Transverse colon (tissue), 4 donors: ENCODE measurements around the gene EDN2.

Source experiments
- EP300 ChIP-seq: sonication (generic); formaldehyde crosslinking; IDR thresholded peaks from one replicate; pipeline ENCODE4 v1.6.1; 2017; ENCODE audit warnings: antibody characterized with exemption, low read depth
- POLR2AphosphoS5 ChIP-seq, 3 donors: sonication (generic); formaldehyde crosslinking; IDR thresholded peaks; one replicate each; pipeline ENCODE4 v1.6.1; 2016; ENCODE audit warnings: antibody characterized with exemption in 3 of 3
- TF ChIP-seq, protein P1 (sequence below), 5 experiments: fragments of 200-600 bp in 3 of 5; fragments of 450-650 bp in 2 of 5; sonication (generic) in 3 of 5; IDR thresholded peaks; 1 replicate in 2 of 5; 2 replicates in 3 of 5; pipeline ENCODE4 v1.5.1; 2016 to 2017; ENCODE audit warnings: antibody characterized with exemption in 5 of 5, inconsistent platforms in 3 of 5, mild to moderate bottlenecking in 2 of 5, moderate library complexity in 1 of 5

DNA sequence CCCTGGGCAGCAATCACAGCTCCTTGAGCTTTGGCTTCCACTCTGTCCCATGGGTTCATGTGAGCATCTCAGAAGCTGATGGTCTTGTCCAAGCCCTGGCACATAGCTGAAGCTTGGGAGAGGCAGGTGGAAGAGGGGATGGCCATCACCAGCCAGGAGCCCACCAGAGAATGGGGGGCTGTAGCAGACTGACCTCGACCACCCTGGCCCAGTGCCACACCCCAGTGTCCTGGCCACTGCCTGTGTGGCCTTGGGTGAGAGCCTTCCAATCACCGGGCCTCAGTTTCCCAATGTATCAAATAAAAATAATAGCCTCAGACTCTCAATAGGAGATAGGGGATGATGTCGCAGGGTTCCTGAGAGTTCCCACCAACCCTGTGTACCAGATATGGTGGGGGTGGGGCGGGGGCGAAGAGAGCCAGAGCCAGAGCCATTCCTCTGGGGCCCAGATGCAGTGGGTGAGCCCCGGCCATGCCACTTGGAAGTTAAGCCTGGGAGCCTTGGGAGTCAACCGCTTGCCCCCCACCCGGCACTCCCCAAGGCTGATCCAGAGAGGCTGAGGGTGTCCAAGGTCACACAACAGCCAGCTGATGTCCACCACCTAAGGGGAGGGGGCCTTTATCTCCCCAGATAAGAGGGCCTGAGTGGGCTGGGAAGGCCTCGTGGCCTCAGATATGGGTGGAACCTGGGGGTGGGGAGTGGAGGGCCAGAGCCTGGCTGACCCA lies 9.3 kb upstream of the EDN2 start:
- TF ChIP-seq, protein P1, sequence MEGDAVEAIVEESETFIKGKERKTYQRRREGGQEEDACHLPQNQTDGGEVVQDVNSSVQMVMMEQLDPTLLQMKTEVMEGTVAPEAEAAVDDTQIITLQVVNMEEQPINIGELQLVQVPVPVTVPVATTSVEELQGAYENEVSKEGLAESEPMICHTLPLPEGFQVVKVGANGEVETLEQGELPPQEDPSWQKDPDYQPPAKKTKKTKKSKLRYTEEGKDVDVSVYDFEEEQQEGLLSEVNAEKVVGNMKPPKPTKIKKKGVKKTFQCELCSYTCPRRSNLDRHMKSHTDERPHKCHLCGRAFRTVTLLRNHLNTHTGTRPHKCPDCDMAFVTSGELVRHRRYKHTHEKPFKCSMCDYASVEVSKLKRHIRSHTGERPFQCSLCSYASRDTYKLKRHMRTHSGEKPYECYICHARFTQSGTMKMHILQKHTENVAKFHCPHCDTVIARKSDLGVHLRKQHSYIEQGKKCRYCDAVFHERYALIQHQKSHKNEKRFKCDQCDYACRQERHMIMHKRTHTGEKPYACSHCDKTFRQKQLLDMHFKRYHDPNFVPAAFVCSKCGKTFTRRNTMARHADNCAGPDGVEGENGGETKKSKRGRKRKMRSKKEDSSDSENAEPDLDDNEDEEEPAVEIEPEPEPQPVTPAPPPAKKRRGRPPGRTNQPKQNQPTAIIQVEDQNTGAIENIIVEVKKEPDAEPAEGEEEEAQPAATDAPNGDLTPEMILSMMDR (IDR thresholded peaks at IDR 0.05) = no peak
- no peak for TF ChIP-seq EP300
- TF ChIP-seq POLR2AphosphoS5 (IDR thresholded peaks at IDR 0.05) = no peak
